Measurements from ENCODE around the gene IBTK. TPM values are rescaled to one million over a fixed set of nuclear protein-coding genes. Genes with fewer than 3 reads are reported as not detected.
A peak's percentile ranks its signal among the peaks of the same experiment; 100 is the strongest.
"Not testable (repeated sequence)": the region's sequence is repeated elsewhere in the genome, so short reads cannot be mapped to it uniquely, and the experiment has no call there.

Gene IBTK
- total RNA-seq, 2 donors from 2014 or later: 24.8 TPM

DNA sequence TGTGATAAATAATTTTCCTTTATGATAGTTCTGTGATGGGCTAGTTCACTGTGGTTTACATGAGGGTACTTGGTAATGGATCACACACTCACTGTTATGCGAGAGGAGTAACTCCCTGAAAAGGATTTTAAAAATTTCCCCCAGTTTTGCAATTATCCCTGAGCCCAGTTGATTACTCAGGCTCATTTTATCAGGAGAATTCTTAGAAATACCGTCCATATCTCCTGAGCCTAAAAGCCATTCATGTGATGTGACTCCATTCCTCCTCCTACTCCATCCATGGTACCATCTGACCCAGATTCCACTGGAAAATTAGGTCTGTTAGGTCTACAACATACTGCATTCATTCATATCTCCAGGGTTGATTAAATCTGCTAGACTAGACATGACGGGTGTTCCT lies 16.4 kb upstream of the IBTK start:
- Histone ChIP-seq H3K4me3 (no peak overlapping the region), H3K4me1 (peaks cover 0 to 8% of the 10 kb centered on the region in 2 donors), H3K27ac (no peak overlapping the region), H3K9me3 (no peaks in the 10 kb centered on the region), H3K27me3 (no peaks in the 10 kb centered on the region), H3K36me3 (no peaks in the 10 kb centered on the region)
- DNase-seq (ENCODE audit: low spot score): no peak
- TF ChIP-seq CTCF (IDR thresholded peaks at IDR 0.05): no peak

DNA sequence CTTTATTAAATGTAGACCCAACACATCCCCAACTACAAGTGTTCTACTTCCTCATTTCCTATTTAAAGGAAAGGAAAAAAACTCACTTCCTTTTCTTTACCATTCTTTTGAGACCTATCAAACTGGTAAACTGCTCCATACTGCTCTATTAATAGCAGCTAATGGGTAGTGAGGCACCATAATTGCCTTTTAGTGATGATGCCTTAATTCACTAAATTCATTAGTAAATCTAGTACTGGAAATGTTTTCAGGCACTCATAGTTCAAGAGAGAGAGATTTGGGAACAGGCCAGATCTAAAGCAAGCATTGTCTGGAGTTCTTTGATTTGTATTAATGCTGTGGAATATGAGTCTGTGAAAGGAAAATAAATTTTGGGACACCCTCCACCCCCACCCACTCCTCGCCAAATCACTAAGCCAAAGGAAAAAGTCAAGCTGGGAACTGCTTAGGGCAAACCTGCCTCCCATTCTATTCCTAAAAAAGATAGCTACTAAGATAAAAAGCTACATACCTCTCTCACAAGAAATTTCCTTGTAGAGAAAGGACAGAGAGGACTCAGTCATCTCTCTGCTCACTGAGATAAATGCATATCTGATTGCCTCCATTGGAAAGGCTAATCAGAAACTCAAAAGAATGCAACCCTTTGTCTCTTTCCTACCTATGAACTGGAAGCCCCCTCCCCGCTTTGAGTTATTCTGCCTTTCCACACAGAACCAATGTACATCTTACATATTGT lies 13.6 kb upstream of the IBTK start:
- no peak overlapping the region for H3K4me3 ChIP-seq
- TF ChIP-seq CTCF (IDR thresholded peaks at IDR 0.05): no peak
- H3K9me3 ChIP-seq: no peaks in the 10 kb centered on the region
- no peak for DNase-seq (ENCODE audit: low spot score)
- H3K27me3 ChIP-seq: no peaks in the 10 kb centered on the region
- peak overlapping the region in 1 of 2 donors; percentile 29 for H3K27ac ChIP-seq
- H3K36me3 ChIP-seq: no peaks in the 10 kb centered on the region
- H3K4me1 ChIP-seq: peaks cover 0 to 8% of the 10 kb centered on the region in 2 donors

GRCh38 chr6:82259389-82259788 lies 11.8 kb upstream of the IBTK start:
- Histone ChIP-seq H3K9me3 (no peaks in the 10 kb centered on the region), H3K4me1 (peaks cover 0 to 8% of the 10 kb centered on the region in 2 donors), H3K27ac (no peak overlapping the region), H3K27me3 (no peaks in the 10 kb centered on the region), H3K36me3 (no peaks in the 10 kb centered on the region), H3K4me3 (no peak overlapping the region)
- no peak for TF ChIP-seq CTCF (IDR thresholded peaks at IDR 0.05)
- no peak for DNase-seq (ENCODE audit: low spot score)

DNA sequence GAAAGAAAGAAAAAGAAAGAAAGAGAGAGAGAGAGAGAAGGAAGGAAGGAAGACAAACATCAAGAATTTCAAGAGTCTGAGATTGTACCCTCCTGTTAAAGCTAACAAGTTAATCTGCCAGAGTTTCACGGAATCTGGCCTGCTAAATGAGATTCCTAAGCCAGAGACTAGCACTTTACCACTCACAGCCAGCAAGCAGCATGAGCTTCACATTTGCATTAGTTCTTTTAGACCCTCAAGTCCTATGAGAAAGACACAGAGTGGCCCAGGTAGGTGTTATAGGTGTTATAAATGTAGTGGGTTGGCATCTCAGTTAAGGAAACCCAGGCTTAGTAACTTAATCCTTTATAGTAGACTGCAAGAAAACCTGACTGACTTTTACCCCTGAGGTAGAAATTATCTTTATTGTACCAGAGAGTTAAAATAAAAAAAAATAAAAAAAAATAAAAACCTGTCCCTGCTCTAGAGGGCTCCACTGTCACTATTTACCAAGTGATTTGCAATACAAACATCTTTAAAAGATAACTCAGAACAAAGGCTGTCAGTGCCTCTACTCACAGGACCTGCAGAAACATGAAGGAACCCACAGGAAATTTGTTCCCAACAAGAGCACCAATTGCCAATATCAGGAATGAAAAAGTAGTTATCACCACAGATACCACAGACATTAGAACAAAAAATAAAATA lies 9.7 kb upstream of the IBTK start:
- H3K4me1 ChIP-seq: peaks cover 0 to 8% of the 10 kb centered on the region in 2 donors
- H3K27ac ChIP-seq: no peak overlapping the region
- no peak overlapping the region for H3K4me3 ChIP-seq
- H3K27me3 ChIP-seq: no peaks in the 10 kb centered on the region
- TF ChIP-seq CTCF (IDR thresholded peaks at IDR 0.05): no peak
- no peak for DNase-seq (ENCODE audit: low spot score)
- H3K36me3 ChIP-seq: no peaks in the 10 kb centered on the region
- H3K9me3 ChIP-seq: no peaks in the 10 kb centered on the region

GRCh38 chr6:82254722-82255121 lies 7.2 kb upstream of the IBTK start:
- not testable (repeated sequence) for H3K9me3 ChIP-seq; DNase-seq (ENCODE audit: low spot score); H3K4me1 ChIP-seq

DNA sequence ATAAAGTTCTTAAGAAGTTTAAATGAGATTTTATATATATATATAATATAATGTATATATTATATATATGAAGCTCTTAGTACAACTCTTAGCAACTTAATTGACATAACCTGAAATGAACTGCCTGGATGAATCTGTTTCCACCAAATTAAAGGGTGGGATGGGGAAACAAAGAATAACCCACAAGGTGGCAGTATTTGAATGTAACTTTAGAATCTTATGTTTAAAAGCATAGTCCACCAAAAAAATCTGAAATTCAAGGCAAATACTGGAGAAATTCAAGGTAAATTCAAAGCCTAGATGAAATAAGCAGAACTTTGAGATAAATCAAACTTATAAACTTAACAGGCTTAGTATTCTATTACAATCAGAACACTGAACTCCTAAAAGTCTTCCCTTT lies 4.4 kb upstream of the IBTK start:
- Histone ChIP-seq H3K36me3 (no peaks in the 10 kb centered on the region), H3K4me1 (peaks cover 0 to 10% of the 10 kb centered on the region in 2 donors), H3K27me3 (no peaks in the 10 kb centered on the region), H3K27ac (no peak overlapping the region), H3K9me3 (no peaks in the 10 kb centered on the region), H3K4me3 (no peak overlapping the region)
- DNase-seq (ENCODE audit: low spot score): no peak
- TF ChIP-seq CTCF (IDR thresholded peaks at IDR 0.05): peak; percentile 16 to 64

More at GRCh38 chr6:82254722-82255121, 7.2 kb upstream of the IBTK start:
- H3K27me3 ChIP-seq, H3K27ac ChIP-seq, H3K36me3 ChIP-seq, H3K4me3 ChIP-seq: not testable (repeated sequence)

All from right atrium auricular region (tissue), 2 donors.